Neutrophil (primary cell): ENCODE measurements around the gene PSMD3.
A peak's percentile ranks its signal among the peaks of the same experiment; 100 is the strongest.

ENCODE experiments used
- H3K27ac ChIP-seq: fragments of 200-600 bp; sonication (generic); 2 replicates; pipeline ENCODE4 v1.5.1; 2016; ENCODE audit warnings: mild to moderate bottlenecking, moderate library complexity
- H3K27me3 ChIP-seq: fragments of 200-600 bp; sonication (generic); 2 replicates; pipeline ENCODE4 v1.6.0; 2016; ENCODE audit warnings: mild to moderate bottlenecking
- H3K36me3 ChIP-seq: fragments of 200-600 bp; sonication (generic); 2 replicates; pipeline ENCODE4 v1.5.1; 2017
- H3K4me1 ChIP-seq, 2 experiments: fragments of 200-600 bp in 1 of 2; sonication (generic) in 1 of 2; 1 replicate in 1 of 2; 2 replicates in 1 of 2; pipeline versions ENCODE4 v1.5.1 to v1.6.1; 2013 to 2016; ENCODE audit warnings: low read depth in 1 of 2, low read length in 1 of 2, mild to moderate bottlenecking in 1 of 2, moderate library complexity in 1 of 2; ENCODE audit not compliant: control insufficient read depth in 1 of 2, insufficient read depth in 1 of 2
- H3K4me3 ChIP-seq, 2 experiments: fragments of 200-600 bp in 1 of 2; sonication (generic) in 1 of 2; 1 replicate in 1 of 2; 2 replicates in 1 of 2; pipeline ENCODE4 v1.5.1; 2013 to 2016; ENCODE audit warnings: low read depth in 1 of 2, low read length in 1 of 2, mild to moderate bottlenecking in 1 of 2, moderate library complexity in 1 of 2
- H3K9me3 ChIP-seq: fragments of 200-600 bp; sonication (generic); 2 replicates; pipeline ENCODE4 v1.5.1; 2016
- TF ChIP-seq, protein P1 (sequence below): fragments of 200-600 bp; sonication (generic); IDR thresholded peaks from 2 replicates; pipeline ENCODE4 v1.5.1; 2016; ENCODE audit warnings: antibody characterized with exemption

PSMD3 gene

DNA sequence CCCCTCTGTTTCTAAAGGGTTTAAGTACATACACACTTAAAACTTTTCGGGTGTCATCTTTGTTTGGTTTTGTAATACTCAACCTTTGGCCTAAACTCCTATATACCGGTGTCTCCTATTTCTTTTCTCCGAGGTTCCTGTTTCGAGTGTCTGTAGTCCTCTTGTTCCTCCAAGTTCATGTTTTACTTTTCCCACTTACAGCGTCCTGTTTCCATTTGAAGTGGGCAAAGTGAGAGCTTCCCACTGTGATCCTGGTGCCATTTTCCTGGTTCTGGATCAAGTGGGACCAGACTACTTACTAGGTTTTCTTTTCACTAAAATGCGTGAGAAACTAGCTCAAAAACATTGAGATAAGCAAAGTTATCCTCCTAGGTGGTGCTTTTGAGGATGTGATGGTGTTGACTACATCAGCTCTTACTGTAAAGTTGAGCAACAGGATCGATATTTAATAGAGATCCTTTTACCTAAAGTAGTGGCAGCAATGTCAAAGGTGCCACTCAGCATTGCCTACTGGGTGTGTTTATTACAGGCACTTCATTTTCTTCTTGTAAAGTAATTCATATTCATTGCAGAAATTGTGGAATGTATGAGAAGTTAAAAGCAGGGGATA is 1.3 kb downstream of the PSMD3 start:
- peaks cover 27 to 30% of the 10 kb centered on the region in 2 experiments for H3K4me1 ChIP-seq
- H3K27me3 ChIP-seq, result no peaks in the 10 kb centered on the region
- H3K36me3 ChIP-seq, result peaks cover 27% of the 10 kb centered on the region
- H3K27ac ChIP-seq, result peak overlapping the region; percentile 90
- peak overlapping the region; percentile 78 to 96 for H3K4me3 ChIP-seq
- TF ChIP-seq, protein P1, sequence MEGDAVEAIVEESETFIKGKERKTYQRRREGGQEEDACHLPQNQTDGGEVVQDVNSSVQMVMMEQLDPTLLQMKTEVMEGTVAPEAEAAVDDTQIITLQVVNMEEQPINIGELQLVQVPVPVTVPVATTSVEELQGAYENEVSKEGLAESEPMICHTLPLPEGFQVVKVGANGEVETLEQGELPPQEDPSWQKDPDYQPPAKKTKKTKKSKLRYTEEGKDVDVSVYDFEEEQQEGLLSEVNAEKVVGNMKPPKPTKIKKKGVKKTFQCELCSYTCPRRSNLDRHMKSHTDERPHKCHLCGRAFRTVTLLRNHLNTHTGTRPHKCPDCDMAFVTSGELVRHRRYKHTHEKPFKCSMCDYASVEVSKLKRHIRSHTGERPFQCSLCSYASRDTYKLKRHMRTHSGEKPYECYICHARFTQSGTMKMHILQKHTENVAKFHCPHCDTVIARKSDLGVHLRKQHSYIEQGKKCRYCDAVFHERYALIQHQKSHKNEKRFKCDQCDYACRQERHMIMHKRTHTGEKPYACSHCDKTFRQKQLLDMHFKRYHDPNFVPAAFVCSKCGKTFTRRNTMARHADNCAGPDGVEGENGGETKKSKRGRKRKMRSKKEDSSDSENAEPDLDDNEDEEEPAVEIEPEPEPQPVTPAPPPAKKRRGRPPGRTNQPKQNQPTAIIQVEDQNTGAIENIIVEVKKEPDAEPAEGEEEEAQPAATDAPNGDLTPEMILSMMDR, result no peak
- H3K9me3 ChIP-seq, result no peaks in the 10 kb centered on the region

DNA sequence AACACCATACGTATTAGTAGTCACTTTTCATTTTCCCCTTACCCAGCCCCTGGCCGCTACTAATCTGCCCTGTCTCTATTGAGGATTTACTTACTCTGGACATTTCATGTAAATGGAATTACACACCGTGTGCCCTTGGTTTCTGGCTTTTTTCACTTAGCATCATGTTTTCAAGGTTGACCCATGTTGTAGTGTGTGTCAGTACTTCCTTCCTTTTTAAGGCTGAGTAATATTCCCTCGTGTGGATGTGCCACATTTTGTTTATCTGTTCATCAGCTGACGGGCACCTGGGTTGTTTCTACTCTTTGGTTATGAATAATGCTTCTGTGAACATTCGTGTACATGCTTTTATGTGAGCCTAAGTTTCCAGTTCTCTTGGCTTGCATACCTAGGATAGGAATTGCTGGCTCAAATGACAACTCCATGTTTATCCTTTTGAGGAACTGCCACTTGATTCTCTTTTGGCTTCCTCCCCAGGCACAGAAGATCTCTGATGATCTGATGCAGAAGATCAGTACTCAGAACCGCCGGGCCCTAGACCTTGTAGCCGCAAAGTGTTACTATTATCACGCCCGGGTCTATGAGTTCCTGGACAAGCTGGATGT is 7.7 kb downstream of the PSMD3 start:
- Histone ChIP-seq H3K9me3 (no peaks in the 10 kb centered on the region), H3K4me3 (no peak overlapping the region), H3K36me3 (peaks cover 92% of the 10 kb centered on the region), H3K27me3 (no peaks in the 10 kb centered on the region), H3K27ac (no peak overlapping the region), H3K4me1 (no peaks in the 10 kb centered on the region)
- TF ChIP-seq, protein P1, result no peak

DNA sequence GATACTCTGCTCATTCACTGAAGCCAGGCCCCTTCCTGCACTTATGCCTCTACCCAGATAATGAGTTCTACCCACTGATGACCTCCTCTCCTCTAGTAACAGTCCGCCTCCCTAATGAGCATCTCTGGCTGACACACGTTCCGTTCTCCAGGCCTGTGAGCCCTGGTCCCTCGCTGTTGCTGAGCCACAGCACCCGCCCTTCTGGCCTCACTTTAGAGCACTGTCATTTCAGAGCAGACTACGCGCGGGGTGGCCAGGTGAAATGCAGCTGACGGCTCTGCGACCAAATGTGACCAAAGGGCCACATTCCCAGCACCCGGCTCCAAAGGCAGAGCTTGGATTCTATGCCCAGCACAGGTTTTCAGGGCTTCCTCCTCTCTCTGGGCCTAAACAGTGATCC is 13.8 kb downstream of the PSMD3 start:
- no peak overlapping the region for H3K27ac ChIP-seq
- peaks cover 95% of the 10 kb centered on the region for H3K36me3 ChIP-seq
- no peaks in the 10 kb centered on the region for H3K9me3 ChIP-seq
- no peak overlapping the region for H3K4me3 ChIP-seq
- TF ChIP-seq, protein P1, result no peak
- H3K27me3 ChIP-seq, result no peaks in the 10 kb centered on the region
- H3K4me1 ChIP-seq, result no peaks in the 10 kb centered on the region

DNA sequence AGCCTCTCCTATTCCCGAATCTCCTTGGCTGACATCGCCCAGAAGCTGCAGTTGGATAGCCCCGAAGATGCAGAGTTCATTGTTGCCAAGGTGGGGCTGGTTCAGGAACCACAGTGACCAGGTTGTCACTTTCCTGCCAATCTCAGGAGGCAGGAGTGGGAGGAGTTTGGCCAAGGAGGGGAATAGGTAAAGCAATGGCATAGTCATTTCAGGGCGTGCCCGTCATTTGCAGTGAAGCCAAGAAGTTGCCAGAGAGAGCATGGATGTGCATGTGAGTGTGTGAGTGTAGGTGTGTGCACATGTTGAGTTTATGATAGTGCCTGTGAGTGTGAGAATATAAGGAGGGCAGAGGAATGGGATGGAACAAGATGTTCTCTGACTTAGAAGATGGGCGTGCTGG is 14.8 kb downstream of the PSMD3 start:
- Histone ChIP-seq H3K4me1 (no peaks in the 10 kb centered on the region), H3K27me3 (no peaks in the 10 kb centered on the region), H3K4me3 (no peak overlapping the region), H3K36me3 (peaks cover 85% of the 10 kb centered on the region), H3K27ac (no peak overlapping the region), H3K9me3 (no peaks in the 10 kb centered on the region)
- TF ChIP-seq, protein P1, result no peak

DNA sequence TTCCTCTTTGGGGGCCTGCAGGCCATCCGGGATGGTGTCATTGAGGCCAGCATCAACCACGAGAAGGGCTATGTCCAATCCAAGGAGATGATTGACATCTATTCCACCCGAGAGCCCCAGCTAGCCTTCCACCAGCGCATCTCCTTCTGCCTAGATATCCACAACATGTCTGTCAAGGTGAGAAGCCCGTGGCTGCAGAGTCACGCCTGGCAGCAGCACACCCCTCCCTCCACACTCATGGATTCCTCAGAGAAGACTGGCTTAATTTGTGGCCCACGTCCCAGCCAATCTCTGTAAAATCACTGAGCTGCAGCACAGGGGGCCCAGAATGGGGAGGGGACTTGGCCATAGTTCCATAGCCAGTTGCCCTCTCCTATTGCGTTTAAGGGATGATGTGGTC is 15.6 kb downstream of the PSMD3 start:
- Histone ChIP-seq H3K4me3 (no peak overlapping the region), H3K27me3 (no peaks in the 10 kb centered on the region), H3K9me3 (no peaks in the 10 kb centered on the region), H3K27ac (no peak overlapping the region), H3K36me3 (peaks cover 78% of the 10 kb centered on the region), H3K4me1 (no peaks in the 10 kb centered on the region)
- TF ChIP-seq, protein P1, result no peak
